Measurements from ENCODE around the gene FBXO15. TPM values are rescaled to one million over a fixed set of nuclear protein-coding genes. Genes with fewer than 3 reads are reported as not detected.

Gene FBXO15
- total and polyA plus RNA-seq, 8 donors: 0.62 to 31.0 (median 0.84) TPM; not detected in 4

DNA sequence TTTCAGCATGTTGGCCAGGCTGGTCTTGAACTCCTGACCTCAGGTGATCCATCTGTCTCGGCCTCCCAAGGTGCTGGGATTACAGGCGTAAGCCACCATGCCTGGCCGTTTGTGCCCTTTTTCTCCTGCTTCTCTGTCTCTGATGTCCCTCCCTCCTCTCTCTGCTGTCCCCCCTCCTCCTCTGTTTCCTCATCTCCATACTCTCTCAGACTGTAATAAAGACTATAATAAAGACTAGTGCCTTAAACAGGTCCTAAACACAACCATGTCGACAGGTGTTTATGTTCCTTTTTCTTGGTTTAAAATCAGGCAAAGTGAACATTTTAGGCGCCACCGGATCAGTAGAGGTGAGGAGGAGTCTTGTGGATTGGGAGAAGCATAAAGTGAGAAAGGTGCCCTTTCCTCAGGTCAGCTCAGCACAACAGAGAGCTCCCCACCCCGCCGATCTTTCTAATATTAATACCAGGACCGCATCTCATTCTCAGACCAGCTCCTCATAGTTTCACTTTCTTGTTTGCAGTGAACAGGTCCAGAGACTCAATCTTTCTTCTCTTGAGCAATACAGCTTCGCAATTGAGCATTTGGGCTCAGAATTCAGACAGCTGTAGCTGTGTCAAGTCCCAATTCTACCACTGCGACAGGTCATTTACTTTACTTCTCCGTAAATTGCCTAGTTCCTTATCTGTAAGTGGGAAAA, 24.4 kb upstream of the FBXO15 start:
- no peaks in the 10 kb centered on the region for H3K9me3 ChIP-seq
- TF ChIP-seq POLR2AphosphoS5 (IDR thresholded peaks at IDR 0.05): no peak
- TF ChIP-seq EP300 (IDR thresholded peaks at IDR 0.05): no peak
- TF ChIP-seq POLR2A (IDR thresholded peaks at IDR 0.05): no peak
- TF ChIP-seq, protein P1, sequence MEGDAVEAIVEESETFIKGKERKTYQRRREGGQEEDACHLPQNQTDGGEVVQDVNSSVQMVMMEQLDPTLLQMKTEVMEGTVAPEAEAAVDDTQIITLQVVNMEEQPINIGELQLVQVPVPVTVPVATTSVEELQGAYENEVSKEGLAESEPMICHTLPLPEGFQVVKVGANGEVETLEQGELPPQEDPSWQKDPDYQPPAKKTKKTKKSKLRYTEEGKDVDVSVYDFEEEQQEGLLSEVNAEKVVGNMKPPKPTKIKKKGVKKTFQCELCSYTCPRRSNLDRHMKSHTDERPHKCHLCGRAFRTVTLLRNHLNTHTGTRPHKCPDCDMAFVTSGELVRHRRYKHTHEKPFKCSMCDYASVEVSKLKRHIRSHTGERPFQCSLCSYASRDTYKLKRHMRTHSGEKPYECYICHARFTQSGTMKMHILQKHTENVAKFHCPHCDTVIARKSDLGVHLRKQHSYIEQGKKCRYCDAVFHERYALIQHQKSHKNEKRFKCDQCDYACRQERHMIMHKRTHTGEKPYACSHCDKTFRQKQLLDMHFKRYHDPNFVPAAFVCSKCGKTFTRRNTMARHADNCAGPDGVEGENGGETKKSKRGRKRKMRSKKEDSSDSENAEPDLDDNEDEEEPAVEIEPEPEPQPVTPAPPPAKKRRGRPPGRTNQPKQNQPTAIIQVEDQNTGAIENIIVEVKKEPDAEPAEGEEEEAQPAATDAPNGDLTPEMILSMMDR (IDR thresholded peaks at IDR 0.05): no peak
- H3K36me3 ChIP-seq: no peaks in the 10 kb centered on the region
- peaks cover 0 to 13% (median 4%) of the 10 kb centered on the region in 4 donors for H3K4me1 ChIP-seq
- WGBS, 5 donors: 32 to 49% (median 38%) methylated on average over 11 to 12 of the region's 12 CpGs
- intact Hi-C loops (cut with DNase I; ENCODE audit: low total_unique reads): no loop called here
- H3K4me3 ChIP-seq: peak overlapping the region; percentile 29 to 40 (median 35)
- DNase-seq: no peak
- H3K27me3 ChIP-seq: peaks cover 0 to 27% (median 0%) of the 10 kb centered on the region in 3 donors
- no peak overlapping the region for H3K27ac ChIP-seq

DNA sequence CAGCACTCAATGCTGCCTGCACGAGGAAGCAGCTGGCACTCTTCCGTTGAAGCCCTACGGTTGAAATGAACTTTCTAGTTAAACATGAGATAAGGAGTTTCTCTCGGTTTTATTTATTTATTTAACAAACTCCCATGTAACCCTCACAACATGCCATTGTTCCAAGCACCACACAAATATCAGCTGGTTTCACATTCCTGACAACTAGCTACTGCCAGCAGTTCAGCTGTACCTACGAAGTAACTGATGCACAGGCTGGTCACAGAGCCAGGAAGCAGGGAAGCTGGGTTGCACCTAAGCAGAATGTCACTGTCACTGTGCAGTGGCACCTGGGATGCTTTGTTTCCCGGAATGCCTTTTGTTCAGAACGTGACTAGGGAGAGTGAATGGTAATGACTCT, 18.8 kb upstream of the FBXO15 start:
- WGBS, 5 donors: 24 to 42% (median 29%) methylated on average over 7 of the region's 7 CpGs
- peak in 1 of 2 donors; percentile 54 for DNase-seq
- H3K4me3 ChIP-seq: no peak overlapping the region
- H3K27ac ChIP-seq: no peak overlapping the region
- no peaks in the 10 kb centered on the region for H3K9me3 ChIP-seq
- TF ChIP-seq POLR2AphosphoS5 (IDR thresholded peaks at IDR 0.05) (no peak), EP300 (IDR thresholded peaks at IDR 0.05) (no peak), POLR2A (IDR thresholded peaks at IDR 0.05) (no peak)
- TF ChIP-seq, protein P1 (IDR thresholded peaks at IDR 0.05): no peak
- peaks cover 0 to 12% (median 5%) of the 10 kb centered on the region in 4 donors for H3K36me3 ChIP-seq
- intact Hi-C loops (cut with DNase I; ENCODE audit: low total_unique reads): no loop called here
- peaks cover 0 to 6% (median 0%) of the 10 kb centered on the region in 4 donors for H3K4me1 ChIP-seq
- no peaks in the 10 kb centered on the region for H3K27me3 ChIP-seq

DNA sequence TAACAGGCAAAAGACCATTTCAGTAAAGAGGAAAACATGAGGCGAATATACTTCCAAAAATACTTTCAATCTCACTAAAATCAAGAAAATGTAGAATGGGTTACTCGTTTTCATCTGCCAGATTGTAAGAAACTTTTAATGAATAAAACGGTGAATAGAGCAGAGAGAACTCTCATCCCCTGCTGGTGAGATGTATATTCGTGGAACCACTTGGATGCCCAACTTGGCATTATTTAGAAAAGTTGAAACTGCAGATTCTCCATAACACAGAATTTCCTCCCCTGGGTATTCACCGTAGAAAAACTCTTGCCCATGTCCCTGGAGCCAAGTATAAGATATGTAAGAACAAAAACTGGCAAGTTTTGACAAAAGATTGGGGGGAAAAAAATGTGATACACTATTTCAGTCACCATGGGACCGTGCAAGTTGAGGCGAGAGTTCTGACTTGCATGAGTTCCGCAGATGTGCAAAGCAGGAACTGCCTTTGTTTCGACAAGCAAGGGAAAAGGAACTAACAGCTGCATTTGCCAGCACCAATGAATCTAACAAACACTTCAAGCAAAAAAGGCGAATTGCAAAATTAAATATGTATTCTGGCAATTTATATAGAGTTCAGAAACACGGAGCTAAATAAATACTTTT, 15.5 kb upstream of the FBXO15 start:
- H3K9me3 ChIP-seq: no peaks in the 10 kb centered on the region
- TF ChIP-seq POLR2A (IDR thresholded peaks at IDR 0.05): no peak
- TF ChIP-seq EP300 (IDR thresholded peaks at IDR 0.05): no peak
- no peak for TF ChIP-seq POLR2AphosphoS5 (IDR thresholded peaks at IDR 0.05)
- TF ChIP-seq, protein P1 (IDR thresholded peaks at IDR 0.05): no peak
- no peaks in the 10 kb centered on the region for H3K27me3 ChIP-seq
- DNase-seq: peak in 1 of 2 donors; percentile 32
- no peak overlapping the region for H3K4me3 ChIP-seq
- peaks cover 0 to 6% (median 0%) of the 10 kb centered on the region in 4 donors for H3K4me1 ChIP-seq
- H3K27ac ChIP-seq: no peak overlapping the region
- WGBS, 5 donors: 78 to 84% (median 81%) methylated on average over 11 of the region's 11 CpGs
- intact Hi-C loops (cut with DNase I; ENCODE audit: low total_unique reads): no loop called here
- H3K36me3 ChIP-seq: peaks cover 6 to 44% (median 38%) of the 10 kb centered on the region in 4 donors

DNA sequence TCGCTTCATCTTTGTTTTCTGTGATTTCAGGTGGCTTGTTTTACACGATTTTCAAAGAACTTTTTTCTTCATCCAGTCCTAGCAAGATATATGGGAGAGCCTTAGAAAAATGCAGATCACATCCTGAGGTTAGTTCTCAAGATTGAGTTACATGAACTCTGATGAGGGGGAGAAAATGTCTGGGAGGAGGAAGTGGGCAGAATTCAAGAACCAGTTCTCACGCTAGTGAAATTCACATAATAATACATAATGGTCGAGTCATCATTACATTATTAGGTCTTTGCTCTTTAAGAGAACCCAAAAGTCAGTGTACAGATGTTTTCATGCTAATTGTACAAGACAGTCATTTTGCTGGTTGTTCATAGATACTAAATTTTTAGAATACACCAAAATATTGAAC, 7.6 kb upstream of the FBXO15 start:
- Histone ChIP-seq H3K4me1 (peaks cover 0 to 26% (median 10%) of the 10 kb centered on the region in 4 donors), H3K27ac (no peak overlapping the region), H3K36me3 (peaks cover 23 to 77% (median 73%) of the 10 kb centered on the region in 4 donors), H3K4me3 (no peak overlapping the region), H3K27me3 (no peaks in the 10 kb centered on the region), H3K9me3 (no peaks in the 10 kb centered on the region)
- intact Hi-C loops (cut with DNase I; ENCODE audit: low total_unique reads): no loop called here
- no peak for TF ChIP-seq EP300 (IDR thresholded peaks at IDR 0.05)
- TF ChIP-seq, protein P1 (IDR thresholded peaks at IDR 0.05): no peak
- TF ChIP-seq POLR2A (IDR thresholded peaks at IDR 0.05): no peak
- no peak for TF ChIP-seq POLR2AphosphoS5 (IDR thresholded peaks at IDR 0.05)
- 87 to 88% (median 87%) methylated on average over 4 of the region's 4 CpGs for WGBS, 5 donors
- DNase-seq: no peak
